Activated B cell treated with CpG ODN at 0.5 μM for 24 hours (primary cell): Measurements from ENCODE around the gene GPC4. TPM values are rescaled to one million over a fixed set of nuclear protein-coding genes. Genes with fewer than 3 reads are reported as not detected.

Source experiments
- ATAC-seq: fragments of 200-7000 bp; cut with Tn5 transposase; one replicate; pipeline ENCODE4 v1.10.0; 2021; ENCODE audit warnings: low read depth, mild to moderate bottlenecking, moderate library complexity
- CTCF ChIA-PET: fragments of 350-600 bp; sonication (Branson Sonifier 250); formaldehyde crosslinking; loops from one replicate; lab custom pipeline; 2021; ENCODE audit warnings: antibody characterized with exemption; lab: Charles Lee
- POLR2A ChIA-PET: fragments of 350-600 bp; sonication (Branson Sonifier 250); formaldehyde crosslinking; loops from one replicate; lab custom pipeline; 2021; ENCODE audit warnings: antibody characterized with exemption; lab: Charles Lee
- DNase-seq: peaks from one replicate; pipeline ENCODE4 v3.0.0; 2022
- H3K27ac Mint-ChIP-seq: one replicate; pipeline ENCODE4 v1.8.0; 2020; ENCODE audit warnings: mixed read lengths
- H3K27me3 Mint-ChIP-seq: one replicate; pipeline ENCODE4 v1.8.0; 2021; ENCODE audit warnings: mixed read lengths
- H3K36me3 Mint-ChIP-seq: one replicate; pipeline ENCODE4 v1.8.0; 2021; ENCODE audit warnings: low read depth, mixed read lengths
- H3K4me1 Mint-ChIP-seq: one replicate; pipeline ENCODE4 v1.8.0; 2021; ENCODE audit warnings: mixed read lengths
- H3K4me3 Mint-ChIP-seq: one replicate; pipeline ENCODE4 v1.8.0; 2020; ENCODE audit warnings: mild to moderate bottlenecking, mixed read lengths
- H3K9me3 Mint-ChIP-seq: one replicate; pipeline ENCODE4 v1.8.0; 2020; ENCODE audit warnings: mixed read lengths
- CTCF ChIP-seq: fragments of 200-600 bp; IDR thresholded peaks from one replicate; pipeline ENCODE4 v1.8.0; 2022; ENCODE audit warnings: antibody characterized with exemption, mild to moderate bottlenecking
- intact Hi-C: fragments of 100-400 bp; cut with micrococcal nuclease; formaldehyde crosslinking; loops from one replicate; pipeline ENCODE4 v1.15.1; 2024
- total RNA-seq: library from RNA; stranded (reverse); gene quantifications from 2 replicates; pipeline ENCODE4 v1.2.3, GENCODE V29; 2022

GPC4 gene
- total RNA-seq, 1 donor from 2014 or later, result 0.16 TPM

DNA sequence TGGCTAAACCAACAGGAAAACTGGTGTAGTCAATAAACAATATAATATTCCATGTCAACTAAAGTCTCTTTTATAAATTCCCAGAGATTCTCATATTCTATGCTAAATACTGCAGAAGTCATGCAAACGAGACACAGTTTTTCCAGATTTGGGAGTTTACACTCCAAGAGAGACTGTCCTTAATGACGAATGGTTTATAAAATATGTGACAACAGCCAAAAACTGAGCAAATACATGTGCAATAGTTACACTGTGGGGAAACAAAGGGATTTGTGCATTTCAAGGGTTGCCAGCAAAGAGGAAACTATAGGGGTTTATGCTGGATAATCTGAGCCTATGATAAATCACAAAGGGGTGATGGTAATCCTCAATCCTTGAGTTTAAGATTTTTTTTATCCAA is 75.7 kb downstream of the GPC4 start:
- Mint-ChIP-seq H3K27ac (no peak overlapping the region), H3K4me1 (no peaks in the 10 kb centered on the region), H3K36me3 (no peaks in the 10 kb centered on the region), H3K27me3 (no peaks in the 10 kb centered on the region), H3K4me3 (no peak overlapping the region), H3K9me3 (no peaks in the 10 kb centered on the region)
- intact Hi-C loops, result no loop called here
- no peak for TF ChIP-seq CTCF
- ChIA-PET CTCF (no interaction called here), POLR2A (no interaction called here)
- ATAC-seq (no peak), DNase-seq (no peak)

DNA sequence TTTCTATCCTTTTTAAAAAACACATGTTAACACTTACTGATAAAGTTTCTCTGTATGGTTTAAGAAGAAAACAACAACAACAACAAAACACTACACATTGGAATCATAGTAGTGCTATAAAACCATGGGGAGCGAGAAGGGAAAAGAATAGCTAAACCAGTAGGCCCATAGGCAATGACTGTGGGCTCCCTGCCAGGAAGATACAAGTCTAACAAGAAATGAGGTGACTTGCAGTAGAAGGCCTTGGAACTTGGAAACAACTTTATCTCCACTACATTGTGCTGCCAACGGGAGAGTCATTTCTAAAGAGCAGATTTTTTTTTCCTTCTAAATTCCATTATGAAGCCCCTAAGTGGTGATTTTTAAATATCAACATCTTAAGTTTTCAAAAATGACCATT is 78.0 kb downstream of the GPC4 start:
- Mint-ChIP-seq H3K4me1 (no peaks in the 10 kb centered on the region), H3K9me3 (no peaks in the 10 kb centered on the region), H3K27ac (no peak overlapping the region), H3K4me3 (no peak overlapping the region), H3K27me3 (no peaks in the 10 kb centered on the region), H3K36me3 (no peaks in the 10 kb centered on the region)
- ChIA-PET CTCF (no interaction called here), POLR2A (no interaction called here)
- intact Hi-C loops, result no loop called here
- DNase-seq (no peak), ATAC-seq (no peak)
- TF ChIP-seq CTCF, result no peak

DNA sequence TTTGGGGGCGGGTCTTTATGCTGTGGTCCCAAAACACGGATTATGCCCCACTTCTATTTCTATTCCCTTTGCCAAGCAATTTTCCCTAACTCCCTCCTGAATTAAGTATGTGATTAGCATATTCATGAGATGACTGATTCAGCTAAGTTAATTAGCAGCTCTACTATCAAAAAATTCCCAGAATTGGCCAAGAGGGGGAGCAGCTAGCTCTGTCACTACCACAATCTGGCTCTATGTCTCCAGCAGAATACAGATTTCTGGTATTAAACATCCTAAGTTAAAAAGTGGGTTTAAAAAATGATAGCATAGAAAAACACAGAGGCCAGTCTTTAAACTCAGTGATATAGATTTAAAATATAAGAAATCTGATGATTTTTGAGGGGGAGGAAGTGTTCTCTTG is 80.3 kb downstream of the GPC4 start:
- no peak for TF ChIP-seq CTCF
- POLR2A ChIA-PET, result no interaction called here
- H3K9me3 Mint-ChIP-seq, result no peaks in the 10 kb centered on the region
- H3K36me3 Mint-ChIP-seq, result no peaks in the 10 kb centered on the region
- intact Hi-C loops, result loop anchor here (2.0 kb wide), 1 partner anchor 336 kb away; no protein-coding TSS in a partner anchor
- ATAC-seq (no peak), DNase-seq (no peak)
- H3K4me1 Mint-ChIP-seq, result no peaks in the 10 kb centered on the region
- H3K27ac Mint-ChIP-seq, result no peak overlapping the region
- H3K27me3 Mint-ChIP-seq, result no peaks in the 10 kb centered on the region
- CTCF ChIA-PET, result interaction anchor here (0.7 to 2.1 kb wide), 2 partner anchors 331 to 336 kb away, joined by 3 to 14 read pairs; no protein-coding TSS in a partner anchor
- no peak overlapping the region for H3K4me3 Mint-ChIP-seq

DNA sequence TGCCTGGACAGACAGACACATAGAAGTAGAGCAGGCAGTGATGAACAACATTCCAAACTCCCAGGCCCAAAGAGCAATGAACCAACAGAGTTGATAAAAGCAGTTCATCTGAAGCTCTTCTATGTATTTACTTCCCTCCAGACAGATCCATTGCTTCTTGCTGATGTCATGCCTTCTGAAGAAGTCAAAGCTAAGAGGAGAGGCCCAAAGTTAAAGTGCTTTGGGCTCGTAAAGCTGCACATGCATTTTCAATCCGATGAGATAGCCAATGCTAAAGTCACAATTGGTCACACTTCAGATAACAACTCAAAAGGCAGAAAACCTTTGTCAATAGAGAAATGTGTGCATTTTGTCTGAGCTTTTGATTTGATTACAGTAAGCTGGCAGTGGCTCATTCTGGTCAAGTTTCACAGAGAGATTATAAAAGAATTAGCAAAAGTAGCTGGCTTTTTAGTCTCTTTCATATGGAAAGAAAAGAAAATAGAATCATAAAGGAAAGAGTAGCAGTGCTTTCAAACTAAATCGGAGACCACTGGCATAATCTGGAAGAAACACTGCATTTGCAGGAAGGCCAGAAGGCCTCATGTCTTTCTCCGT is 82.0 kb downstream of the GPC4 start:
- Mint-ChIP-seq H3K27me3 (no peaks in the 10 kb centered on the region), H3K9me3 (no peaks in the 10 kb centered on the region), H3K36me3 (no peaks in the 10 kb centered on the region), H3K27ac (no peak overlapping the region), H3K4me3 (no peak overlapping the region), H3K4me1 (no peaks in the 10 kb centered on the region)
- ChIA-PET POLR2A (no interaction called here), CTCF (no interaction called here)
- no peak for TF ChIP-seq CTCF
- intact Hi-C loops, result no loop called here
- no peak for DNase-seq
- ATAC-seq, result no peak

GRCh38 chrX:133332737-133333136 is 82.6 kb downstream of the GPC4 start:
- H3K36me3 Mint-ChIP-seq, result no peaks in the 10 kb centered on the region
- ATAC-seq (no peak), DNase-seq (no peak)
- H3K9me3 Mint-ChIP-seq, result no peaks in the 10 kb centered on the region
- POLR2A ChIA-PET, result no interaction called here
- H3K27ac Mint-ChIP-seq, result no peak overlapping the region
- no peaks in the 10 kb centered on the region for H3K27me3 Mint-ChIP-seq
- no peaks in the 10 kb centered on the region for H3K4me1 Mint-ChIP-seq
- CTCF ChIA-PET, result no interaction called here
- intact Hi-C loops, result no loop called here
- H3K4me3 Mint-ChIP-seq, result no peak overlapping the region
- no peak for TF ChIP-seq CTCF
